Measurements from ENCODE around the gene CAMKV. TPM values are rescaled to one million over a fixed set of nuclear protein-coding genes. Genes with fewer than 3 reads are reported as not detected.
"Not testable (repeated sequence)": the region's sequence is repeated elsewhere in the genome, so short reads cannot be mapped to it uniquely, and the experiment has no call there.

The CAMKV gene
- total RNA-seq, 3 donors from 2014 or later, result not detected

DNA sequence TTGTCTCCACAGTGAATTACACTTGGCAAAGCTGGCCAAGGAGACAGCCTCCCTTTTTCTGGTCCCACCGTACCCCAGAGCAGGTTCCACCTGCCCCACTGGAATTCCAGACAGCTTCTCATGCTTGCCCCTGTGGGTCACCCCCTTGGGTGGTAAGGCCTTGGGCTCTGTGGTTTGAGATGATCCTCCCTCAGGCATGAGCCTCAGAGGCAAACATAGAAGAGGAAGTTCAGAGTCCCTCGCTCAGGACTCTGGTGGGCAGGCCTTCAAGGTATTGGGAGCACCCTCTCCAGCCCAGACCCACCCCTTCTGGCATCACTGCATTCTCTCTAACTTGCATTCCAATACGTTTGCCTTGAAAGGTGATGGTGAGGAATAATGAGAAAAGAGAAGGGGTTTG, 38.4 kb downstream of the CAMKV start:
- H3K9me3 ChIP-seq, result no peaks in the 10 kb centered on the region
- intact Hi-C loops (cut with DNase I, micrococcal nuclease), result no loop called here
- no peak for TF ChIP-seq CTCF (IDR thresholded peaks at IDR 0.05)

DNA sequence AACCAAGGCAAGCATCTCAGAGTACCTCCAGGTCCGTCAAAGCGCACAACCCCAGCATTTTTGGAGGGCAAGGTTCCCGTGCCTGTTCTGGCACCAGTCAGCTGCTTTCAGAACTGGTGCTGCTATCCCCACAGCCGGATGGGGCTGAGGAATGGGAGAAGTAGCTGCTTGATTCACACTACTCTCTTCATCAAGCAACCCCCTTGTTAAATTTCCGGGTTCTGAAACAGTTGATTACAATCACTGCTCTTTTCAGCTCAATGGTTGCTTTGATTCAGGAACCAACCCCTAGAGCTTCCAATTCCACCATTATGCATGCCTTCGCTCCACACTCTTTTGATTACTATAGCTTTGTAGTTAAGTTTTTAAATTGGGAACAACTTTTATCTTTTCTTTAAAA, 43.7 kb downstream of the CAMKV start:
- Histone ChIP-seq H3K4me3 (no peak overlapping the region), H3K36me3 (ENCODE audit: low read depth) (no peaks in the 10 kb centered on the region), H3K9me3 (no peaks in the 10 kb centered on the region), H3K4me1 (ENCODE audit: low read depth) (no peaks in the 10 kb centered on the region)
- intact Hi-C loops (cut with DNase I, micrococcal nuclease), result no loop called here
- DNase-seq (no peak), ATAC-seq (no peak)
- no peak for TF ChIP-seq CTCF (IDR thresholded peaks at IDR 0.05)

More for the DNA sequence above, 38.4 kb downstream of the CAMKV start:
- H3K36me3 ChIP-seq (ENCODE audit: low read depth), result no peaks in the 10 kb centered on the region
- no peaks in the 10 kb centered on the region for H3K4me1 ChIP-seq (ENCODE audit: low read depth)
- DNase-seq, result no peak
- H3K4me3 ChIP-seq, result no peak overlapping the region
- no peak for ATAC-seq

DNA sequence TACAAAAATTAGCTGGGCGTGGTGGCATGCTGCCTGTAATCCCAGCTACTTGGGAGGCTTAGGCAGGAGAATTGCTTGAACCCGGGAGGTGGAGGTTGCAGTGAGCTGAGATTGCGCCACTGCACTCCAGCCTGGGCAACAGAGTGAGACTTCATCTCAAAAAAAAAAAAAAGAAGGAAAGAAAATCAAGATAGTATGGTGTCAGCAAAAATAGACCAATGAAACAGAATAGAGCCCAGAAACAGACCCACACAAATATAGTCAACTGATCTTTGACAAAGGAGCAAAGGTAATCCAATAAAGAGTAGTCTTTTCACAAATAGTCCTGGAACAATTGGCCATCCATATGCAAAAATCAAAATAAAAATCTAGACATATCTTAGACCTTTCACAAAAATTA, 46.6 kb downstream of the CAMKV start:
- H3K9me3 ChIP-seq; H3K4me1 ChIP-seq (ENCODE audit: low read depth); H3K36me3 ChIP-seq (ENCODE audit: low read depth); H3K4me3 ChIP-seq; DNase-seq; ATAC-seq; intact Hi-C loops (cut with DNase I, micrococcal nuclease): not testable (repeated sequence)

GRCh38 chr3:49813497-49814174, 56.1 kb downstream of the CAMKV start, which contains the start of gene UBA7:
UBA7 (minus strand) TSS chr3:49813953; CDS start chr3:49813787, 166 bp downstream.
- ATAC-seq, result peak; percentile 97
- H3K36me3 ChIP-seq (ENCODE audit: low read depth), result no peaks in the 10 kb centered on the region
- intact Hi-C loops (cut with DNase I, micrococcal nuclease), result no loop called here
- peak; percentile 64 to 72 (median 69) for DNase-seq
- no peaks in the 10 kb centered on the region for H3K9me3 ChIP-seq
- peaks cover 11% of the 10 kb centered on the region for H3K4me1 ChIP-seq (ENCODE audit: low read depth)
- H3K4me3 ChIP-seq, result peak within 1 kb of the TSS; percentile 25
- TF ChIP-seq CTCF (IDR thresholded peaks at IDR 0.05), result no peak

GRCh38 chr3:49812916-49813496, 56.7 kb downstream of the CAMKV start:
- H3K4me3 ChIP-seq, result peak overlapping the region; percentile 25
- ATAC-seq (peak; percentile 54), DNase-seq (no peak)
- intact Hi-C loops (cut with DNase I, micrococcal nuclease), result no loop called here
- H3K36me3 ChIP-seq (ENCODE audit: low read depth), result no peaks in the 10 kb centered on the region
- TF ChIP-seq CTCF (IDR thresholded peaks at IDR 0.05), result no peak
- H3K4me1 ChIP-seq (ENCODE audit: low read depth), result peaks cover 11% of the 10 kb centered on the region
- H3K9me3 ChIP-seq, result no peaks in the 10 kb centered on the region

Other genes starting within 250 kb of the CAMKV start
- gene APEH, start 195.6 kb downstream of the CAMKV start, total RNA-seq, result 100 to 1,000 TPM; 110 to 176 (median 142) TPM
- 10 to 100 TPM; 16.8 to 55.9 (median 18.8) TPM for gene MST1, start 180.4 kb downstream of the CAMKV start, total RNA-seq
- 10 to 100 TPM; 45.5 to 58.1 (median 51.0) TPM for gene RNF123, start 180.3 kb downstream of the CAMKV start, total RNA-seq
- gene AMIGO3, start 150.2 kb downstream of the CAMKV start, total RNA-seq, result not detected
- gene GMPPB, start 146.0 kb downstream of the CAMKV start, total RNA-seq, result 10 to 100 TPM; 36.0 to 60.5 (median 47.4) TPM
- gene IP6K1, start 83.4 kb downstream of the CAMKV start, total RNA-seq, result 10 to 100 TPM; 33.1 to 52.5 (median 39.5) TPM
- under 1 TPM in 1 of 3 donors, not detected in 2; 0.38 TPM for gene CDHR4, start 70.0 kb downstream of the CAMKV start, total RNA-seq
- 1 to 10 TPM in 2 of 3 donors, under 1 TPM in 1; 0.58 to 2.8 (median 1.6) TPM for gene INKA1, start 66.6 kb downstream of the CAMKV start, total RNA-seq
- gene UBA7, start 56.0 kb downstream of the CAMKV start, total RNA-seq, result 100 to 1,000 TPM in 2 of 3 donors, 10 to 100 TPM in 1; 90.3 to 192 (median 139) TPM
- 1 to 10 TPM; 2.6 to 5.4 (median 4.0) TPM for gene TRAIP, start 13.3 kb downstream of the CAMKV start, total RNA-seq
- 100 to 1,000 TPM in 2 of 3 donors, 10 to 100 TPM in 1; 76.2 to 153 (median 124) TPM for gene MST1R, start 34.0 kb upstream of the CAMKV start, total RNA-seq
- 10 to 100 TPM in 1 of 3 donors, 1 to 10 TPM in 2; 6.9 to 13.3 (median 7.9) TPM for gene MON1A, start 59.9 kb upstream of the CAMKV start, total RNA-seq
- 100 to 1,000 TPM in 2 of 3 donors, 10 to 100 TPM in 1; 75.6 to 124 (median 112) TPM for gene RBM6, start 70.2 kb upstream of the CAMKV start, total RNA-seq
- gene RBM5, start 219.0 kb upstream of the CAMKV start, total RNA-seq, result 100 to 1,000 TPM; 128 to 183 (median 158) TPM

Data from mucosa of descending colon (tissue), 3 donors.